Measurements from ENCODE around the gene YIPF2. TPM values are rescaled to one million over a fixed set of nuclear protein-coding genes. Genes with fewer than 3 reads are reported as not detected.

The YIPF2 gene
- polyA plus RNA-seq, 3 donors = 12.3 to 25.2 (median 15.5) TPM

DNA sequence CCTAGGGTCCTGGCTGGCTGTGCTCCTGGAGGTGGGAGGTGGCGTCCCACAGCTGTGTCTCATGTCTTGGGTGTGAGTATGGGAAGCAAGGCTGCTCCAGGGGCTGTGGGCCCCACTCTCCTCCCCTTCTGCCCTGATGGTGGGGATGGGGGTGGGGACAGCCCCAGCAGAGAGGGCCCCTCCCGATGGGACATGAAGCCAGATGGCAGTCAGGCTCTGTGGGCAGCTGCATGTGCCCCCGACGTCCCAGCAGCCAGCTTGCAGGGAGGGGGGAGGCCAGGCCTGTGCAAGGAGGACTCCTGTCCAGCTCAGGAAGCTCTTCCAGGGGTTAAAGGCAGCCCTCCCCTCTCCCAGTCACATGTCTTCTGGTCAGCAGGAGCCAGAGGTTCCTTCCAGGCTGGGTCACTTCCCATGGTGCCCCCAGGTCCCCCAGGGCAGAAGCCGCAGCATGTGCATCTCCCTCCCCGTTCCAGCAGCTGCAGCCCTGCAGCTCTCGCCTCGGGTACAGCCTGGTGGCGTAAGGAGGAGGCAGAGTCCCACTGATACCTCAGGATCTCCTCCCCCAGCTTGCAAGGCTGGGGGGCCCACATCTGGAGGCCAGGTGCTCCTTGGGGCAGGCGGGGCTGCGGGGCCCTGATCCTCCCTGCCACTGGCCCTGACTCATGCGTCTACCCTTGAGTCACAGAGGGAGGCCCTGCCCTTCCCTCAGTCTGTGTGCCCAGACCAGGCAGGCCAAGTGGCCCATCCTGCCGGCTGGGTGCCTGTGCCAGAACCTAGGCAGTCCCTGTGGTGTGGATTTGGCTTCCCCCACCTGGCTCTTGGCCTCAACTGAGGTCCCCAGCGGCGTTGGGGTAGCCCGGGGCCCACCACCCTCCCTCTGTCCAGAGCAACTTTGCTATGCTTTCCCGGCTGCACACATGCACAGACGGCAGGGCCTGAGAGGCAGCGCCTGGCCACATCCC is 13.0 kb downstream of the YIPF2 start:
- H3K9ac ChIP-seq (ENCODE audit: insufficient read depth, low read length, poor library complexity, severe bottlenecking) = no peak overlapping the region
- WGBS (ENCODE audit: insufficient coverage) = 99% methylated on average over 16 of the region's 19 CpGs
- H3K9me3 ChIP-seq (replicated peaks in 1 of 2; ENCODE audit: control insufficient read depth in 1 of 2, insufficient read depth in 1 of 2, low read length in 2 of 2) = no peaks in the 10 kb centered on the region
- H3K27me3 Mint-ChIP-seq (ENCODE audit: low read depth in 3 of 3) = peaks cover 0 to 3% (median 0%) of the 10 kb centered on the region in 3 donors
- no peak overlapping the region for H3K27ac ChIP-seq (ENCODE audit: low read depth in 1 of 2, low read length in 2 of 2)
- DNase-seq = no peak
- H3K79me2 ChIP-seq (ENCODE audit: insufficient read depth, low read length) = no peaks in the 10 kb centered on the region
- no peak overlapping the region for H3K27ac Mint-ChIP-seq
- peaks cover 49 to 72% of the 10 kb centered on the region in 2 donors for H3K36me3 ChIP-seq (replicated peaks in 1 of 2; ENCODE audit: control insufficient read depth in 1 of 2, insufficient read depth in 2 of 2, low read length in 2 of 2)
- H3K4me1 ChIP-seq (ENCODE audit: control insufficient read depth in 1 of 2, insufficient read depth in 2 of 2, low read length in 2 of 2) = no peaks in the 10 kb centered on the region
- no peak for TF ChIP-seq CTCF (IDR thresholded peaks at IDR 0.05)
- H3K4me2 ChIP-seq (replicated peaks; ENCODE audit: extremely low read depth, low read length, poor library complexity, severe bottlenecking) = no peak overlapping the region
- no peak overlapping the region for H3K4me3 ChIP-seq (replicated peaks in 1 of 3; ENCODE audit: low read depth in 2 of 3, low read length in 3 of 3)
- peaks cover 0 to 2% (median 0%) of the 10 kb centered on the region in 7 donors for H3K9me3 Mint-ChIP-seq
- H3K36me3 Mint-ChIP-seq = peaks cover 42 to 75% of the 10 kb centered on the region in 2 donors
- H3K4me3 Mint-ChIP-seq = no peak overlapping the region
- H3K4me1 Mint-ChIP-seq = no peaks in the 10 kb centered on the region
- intact Hi-C loops (cut with micrococcal nuclease) = no loop called here
- H3K27me3 ChIP-seq (ENCODE audit: control insufficient read depth in 2 of 2, insufficient read depth in 2 of 2, low read length in 2 of 2) = no peaks in the 10 kb centered on the region
- no peak overlapping the region for H2AFZ ChIP-seq (ENCODE audit: insufficient read depth, low read depth, low read length, poor library complexity, severe bottlenecking)
- H4K20me1 ChIP-seq (ENCODE audit: insufficient read depth, low read length) = no peaks in the 10 kb centered on the region

- Mint-ChIP-seq H3K27ac (no peak overlapping the region), H3K36me3 (peaks cover 41 to 75% of the 10 kb centered on the region in 2 donors), H3K4me1 (no peaks in the 10 kb centered on the region), H3K27me3 (ENCODE audit: low read depth in 3 of 3) (peaks cover 0 to 3% (median 0%) of the 10 kb centered on the region in 3 donors), H3K4me3 (no peak overlapping the region), H3K9me3 (peaks cover 0 to 2% (median 0%) of the 10 kb centered on the region in 7 donors)
- TF ChIP-seq CTCF (IDR thresholded peaks at IDR 0.05) = no peak
- Histone ChIP-seq H3K27ac (ENCODE audit: low read depth in 1 of 2, low read length in 2 of 2) (no peak overlapping the region), H3K9ac (ENCODE audit: insufficient read depth, low read length, poor library complexity, severe bottlenecking) (no peak overlapping the region), H3K36me3 (replicated peaks in 1 of 2; ENCODE audit: control insufficient read depth in 1 of 2, insufficient read depth in 2 of 2, low read length in 2 of 2) (peaks cover 42 to 69% of the 10 kb centered on the region in 2 donors), H3K4me2 (replicated peaks; ENCODE audit: extremely low read depth, low read length, poor library complexity, severe bottlenecking) (no peak overlapping the region), H3K4me1 (ENCODE audit: control insufficient read depth in 1 of 2, insufficient read depth in 2 of 2, low read length in 2 of 2) (no peaks in the 10 kb centered on the region), H4K20me1 (ENCODE audit: insufficient read depth, low read length) (no peaks in the 10 kb centered on the region), H3K79me2 (ENCODE audit: insufficient read depth, low read length) (no peaks in the 10 kb centered on the region), H2AFZ (ENCODE audit: insufficient read depth, low read depth, low read length, poor library complexity, severe bottlenecking) (no peak overlapping the region), H3K4me3 (replicated peaks in 1 of 3; ENCODE audit: low read depth in 2 of 3, low read length in 3 of 3) (no peak overlapping the region), H3K27me3 (ENCODE audit: control insufficient read depth in 2 of 2, insufficient read depth in 2 of 2, low read length in 2 of 2) (no peaks in the 10 kb centered on the region), H3K9me3 (replicated peaks in 1 of 2; ENCODE audit: control insufficient read depth in 1 of 2, insufficient read depth in 1 of 2, low read length in 2 of 2) (no peaks in the 10 kb centered on the region)
- DNase-seq = no peak
- over 99% methylated on average over 19 of the region's 24 CpGs for WGBS (ENCODE audit: insufficient coverage)
- intact Hi-C loops (cut with micrococcal nuclease) = no loop called here
Observed at GRCh38 chr19:10913716-10914340, 14.6 kb downstream of the YIPF2 start.
